C4-2B (cell line): Measurements from ENCODE around the gene ERBB4.

Experiments
- ZFX ChIP-seq: fragments of 450-650 bp; IDR thresholded peaks from 2 replicates; pipeline ENCODE4 v1.6.1; 2017
- TF ChIP-seq, protein P1 (sequence below): fragments of 450-650 bp; conservative IDR thresholded peaks from 2 replicates; pipeline ENCODE4 v1.5.1; 2017; ENCODE audit warnings: mild to moderate bottlenecking

DNA sequence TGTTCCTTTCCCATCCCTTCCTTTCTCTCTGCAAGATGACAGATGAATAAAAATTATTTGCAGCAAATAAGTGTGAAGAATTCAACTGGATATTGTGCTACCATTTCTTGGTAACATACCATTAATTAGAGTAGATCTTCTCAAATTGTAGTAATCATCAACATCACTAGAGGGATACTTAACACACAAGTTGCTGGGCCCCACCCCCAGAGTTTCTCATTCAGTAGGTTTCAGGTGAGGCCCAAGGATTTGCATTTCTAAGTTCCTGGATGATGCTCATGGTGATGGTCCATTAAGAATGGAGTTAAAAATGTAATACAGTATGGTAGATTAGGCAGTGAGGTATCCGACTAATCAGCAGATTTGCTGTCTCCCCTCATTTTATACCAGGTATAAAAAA is 594.0 kb downstream of the ERBB4 start:
- TF ChIP-seq, protein P1, sequence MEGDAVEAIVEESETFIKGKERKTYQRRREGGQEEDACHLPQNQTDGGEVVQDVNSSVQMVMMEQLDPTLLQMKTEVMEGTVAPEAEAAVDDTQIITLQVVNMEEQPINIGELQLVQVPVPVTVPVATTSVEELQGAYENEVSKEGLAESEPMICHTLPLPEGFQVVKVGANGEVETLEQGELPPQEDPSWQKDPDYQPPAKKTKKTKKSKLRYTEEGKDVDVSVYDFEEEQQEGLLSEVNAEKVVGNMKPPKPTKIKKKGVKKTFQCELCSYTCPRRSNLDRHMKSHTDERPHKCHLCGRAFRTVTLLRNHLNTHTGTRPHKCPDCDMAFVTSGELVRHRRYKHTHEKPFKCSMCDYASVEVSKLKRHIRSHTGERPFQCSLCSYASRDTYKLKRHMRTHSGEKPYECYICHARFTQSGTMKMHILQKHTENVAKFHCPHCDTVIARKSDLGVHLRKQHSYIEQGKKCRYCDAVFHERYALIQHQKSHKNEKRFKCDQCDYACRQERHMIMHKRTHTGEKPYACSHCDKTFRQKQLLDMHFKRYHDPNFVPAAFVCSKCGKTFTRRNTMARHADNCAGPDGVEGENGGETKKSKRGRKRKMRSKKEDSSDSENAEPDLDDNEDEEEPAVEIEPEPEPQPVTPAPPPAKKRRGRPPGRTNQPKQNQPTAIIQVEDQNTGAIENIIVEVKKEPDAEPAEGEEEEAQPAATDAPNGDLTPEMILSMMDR: no peak; the same call in 1 of the 2 replicates
- TF ChIP-seq ZFX: no peak
